Spleen (tissue), 11 donors: ENCODE results near the gene KDM2A. TPM values are rescaled to one million over a fixed set of nuclear protein-coding genes. Genes with fewer than 3 reads are reported as not detected.

ENCODE experiments used
- DNase-seq: peaks from one replicate; pipeline ENCODE4 v3.0.0-alpha.2; 2020
- H3K27ac ChIP-seq, 8 donors: fragments of 200-600 bp; sonication (generic) in 7 of 8; 1 replicate in 4 of 8; 2 replicates in 4 of 8; pipeline versions ENCODE4 v1.5.0 to v1.8.0; 2016 to 2021; ENCODE audit warnings: inconsistent platforms in 4 of 8, mild to moderate bottlenecking in 4 of 8, moderate library complexity in 1 of 8
- H3K27me3 ChIP-seq, 7 donors: fragments of 200-600 bp; sonication (generic) in 6 of 7; replicated peaks in 1 of 7; 1 replicate in 4 of 7; 2 replicates in 3 of 7; pipeline versions ENCODE4 v1.5.0 to v1.8.0; 2016 to 2021; ENCODE audit warnings: inconsistent platforms in 3 of 7, mild to moderate bottlenecking in 1 of 7
- H3K36me3 ChIP-seq, 6 donors: fragments of 200-600 bp; sonication (generic) in 5 of 6; 1 replicate in 4 of 6; 2 replicates in 2 of 6; pipeline versions ENCODE4 v1.5.0 to v1.8.0; 2016 to 2021; ENCODE audit warnings: inconsistent platforms in 2 of 6
- H3K4me1 ChIP-seq, 6 donors: fragments of 200-600 bp; sonication (generic) in 5 of 6; 1 replicate in 3 of 6; 2 replicates in 3 of 6; pipeline versions ENCODE4 v1.5.0 to v1.8.0; 2016 to 2021; ENCODE audit warnings: inconsistent platforms in 3 of 6
- H3K4me3 ChIP-seq, 8 donors: fragments of 200-600 bp; sonication (generic) in 7 of 8; 1 replicate in 4 of 8; 2 replicates in 4 of 8; pipeline versions ENCODE4 v1.5.0 to v1.8.0; 2016 to 2021; ENCODE audit warnings: inconsistent platforms in 4 of 8, mild to moderate bottlenecking in 4 of 8, moderate library complexity in 2 of 8
- H3K9me3 ChIP-seq, 8 donors: fragments of 200-600 bp; sonication (generic) in 7 of 8; 1 replicate in 4 of 8; 2 replicates in 4 of 8; pipeline versions ENCODE4 v1.5.0 to v1.8.0; 2016 to 2021; ENCODE audit warnings: inconsistent platforms in 4 of 8
- POLR2A ChIP-seq, 3 donors: fragments of 450-650 bp; IDR thresholded peaks; one replicate each; pipeline ENCODE4 v1.5.1; 2017; ENCODE audit warnings: antibody characterized with exemption in 3 of 3, mild to moderate bottlenecking in 1 of 3
- POLR2AphosphoS5 ChIP-seq, 3 donors: sonication (generic); formaldehyde crosslinking; IDR thresholded peaks; one replicate each; pipeline ENCODE4 v1.5.1; 2017; ENCODE audit warnings: antibody characterized with exemption in 3 of 3
- WGBS, 5 donors: extraction: QIAGEN DNeasy Blood & Tissue Kit in 3 of 5; methylation state at CpG; one replicate each; pipeline versions ENCODE4 v1.1.5 to v1.1.7; 2013 to 2018; 5-methylcytosine and 5-hydroxymethylcytosine counted together
- intact Hi-C: fragments of 100-400 bp; cut with DNase I; formaldehyde crosslinking; loops from one replicate; pipeline ENCODE4 v1.15.0; 2023; ENCODE audit warnings: low total_unique reads
- polyA plus RNA-seq, 3 donors: library from polyadenylated mRNA; stranded (reverse); fragments of 200-250 nt; gene quantifications; one replicate each; pipeline ENCODE4 v1.2.1, GENCODE V29; 2013
- total RNA-seq, 7 donors: library from RNA; depleted of rRNA in 3 of 7; stranded (reverse); fragments of >200 nt in 3 of 7; fragmentation: NEBNext Ultra II Directional in 4 of 7; extraction: Animal tissue kit (Norgen Biotek cat#: 25700) in 4 of 7; gene quantifications; one replicate each; pipeline versions ENCODE4 v1.1.0 to v1.2.1, GENCODE V29; 2016 to 2021
- TF ChIP-seq, protein P1 (sequence below), 11 experiments: fragments of 200-600 bp in 7 of 11; fragments of 450-650 bp in 4 of 11; sonication (generic) in 4 of 11; IDR thresholded peaks in 8 of 11; conservative IDR thresholded peaks in 3 of 11; 1 replicate in 7 of 11; 2 replicates in 4 of 11; pipeline versions ENCODE4 v1.4.0 to v1.8.0; 2016 to 2021; ENCODE audit warnings: antibody characterized with exemption in 11 of 11, inconsistent platforms in 4 of 11, mild to moderate bottlenecking in 1 of 11
- donor health status: healthy with polysubstance abuse.
- donor health status: DM: no; HTN: no; CAD: no; lungs with moderate emphysema.
- donor health status: DM: no; HTN: no; CAD: no.
- donor health status: Bipolar disorder and iron deficiency.
- donor health status: healthy.
- donor health status: DM: no; HTN: no; CAD: no.
- donor health status: DM: yes; HTN: yes; CAD: no.

Gene KDM2A
- total and polyA plus RNA-seq, 10 donors, result 18.5 to 149 (median 125) TPM

- DNase-seq, result no peak
- no peaks in the 10 kb centered on the region for H3K9me3 ChIP-seq
- peaks cover 15 to 94% (median 83%) of the 10 kb centered on the region in 6 donors for H3K36me3 ChIP-seq
- peak in 1 of 3 donors; percentile 31 for TF ChIP-seq POLR2AphosphoS5 (IDR thresholded peaks at IDR 0.05)
- TF ChIP-seq POLR2A (IDR thresholded peaks at IDR 0.05), result no peak
- intact Hi-C loops, result loop anchor here (10.0 kb wide), 1 partner anchor 131 kb away; no protein-coding TSS in a partner anchor
- H3K27me3 ChIP-seq, result no peaks in the 10 kb centered on the region
- H3K4me1 ChIP-seq, result peaks cover 0 to 81% (median 17%) of the 10 kb centered on the region in 6 donors
- WGBS, 5 donors, result 91 to 98% (median 93%) methylated on average over 14 of the region's 14 CpGs
- peak overlapping the region in 2 of 8 donors; percentile 51 to 64 for H3K27ac ChIP-seq
- no peak overlapping the region for H3K4me3 ChIP-seq
Measured at GRCh38 chr11:67253872-67254624, 135.0 kb downstream of the KDM2A start.

GRCh38 chr11:67254798-67255197 lies 135.7 kb downstream of the KDM2A start:
- intact Hi-C loops, result loop anchor here (10.0 kb wide), 1 partner anchor 130 kb away; no protein-coding TSS in a partner anchor
- Histone ChIP-seq H3K36me3 (peaks cover 15 to 86% (median 75%) of the 10 kb centered on the region in 6 donors), H3K27ac (no peak overlapping the region), H3K4me1 (peaks cover 0 to 80% (median 17%) of the 10 kb centered on the region in 6 donors), H3K4me3 (no peak overlapping the region), H3K27me3 (no peaks in the 10 kb centered on the region), H3K9me3 (no peaks in the 10 kb centered on the region)
- no peak for TF ChIP-seq POLR2A (IDR thresholded peaks at IDR 0.05)
- TF ChIP-seq, protein P1, sequence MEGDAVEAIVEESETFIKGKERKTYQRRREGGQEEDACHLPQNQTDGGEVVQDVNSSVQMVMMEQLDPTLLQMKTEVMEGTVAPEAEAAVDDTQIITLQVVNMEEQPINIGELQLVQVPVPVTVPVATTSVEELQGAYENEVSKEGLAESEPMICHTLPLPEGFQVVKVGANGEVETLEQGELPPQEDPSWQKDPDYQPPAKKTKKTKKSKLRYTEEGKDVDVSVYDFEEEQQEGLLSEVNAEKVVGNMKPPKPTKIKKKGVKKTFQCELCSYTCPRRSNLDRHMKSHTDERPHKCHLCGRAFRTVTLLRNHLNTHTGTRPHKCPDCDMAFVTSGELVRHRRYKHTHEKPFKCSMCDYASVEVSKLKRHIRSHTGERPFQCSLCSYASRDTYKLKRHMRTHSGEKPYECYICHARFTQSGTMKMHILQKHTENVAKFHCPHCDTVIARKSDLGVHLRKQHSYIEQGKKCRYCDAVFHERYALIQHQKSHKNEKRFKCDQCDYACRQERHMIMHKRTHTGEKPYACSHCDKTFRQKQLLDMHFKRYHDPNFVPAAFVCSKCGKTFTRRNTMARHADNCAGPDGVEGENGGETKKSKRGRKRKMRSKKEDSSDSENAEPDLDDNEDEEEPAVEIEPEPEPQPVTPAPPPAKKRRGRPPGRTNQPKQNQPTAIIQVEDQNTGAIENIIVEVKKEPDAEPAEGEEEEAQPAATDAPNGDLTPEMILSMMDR (IDR thresholded peaks at IDR 0.05 in 8 of 11, conservative IDR thresholded peaks at IDR 0.05 in 3 of 11), result no peak
- no peak for TF ChIP-seq POLR2AphosphoS5 (IDR thresholded peaks at IDR 0.05)
- WGBS, 5 donors, result 87 to 89% (median 88%) methylated on average over 15 of the region's 15 CpGs
- no peak for DNase-seq

GRCh38 chr11:67255353-67255752 lies 136.3 kb downstream of the KDM2A start:
- DNase-seq, result peak; percentile 58
- 92 to 97% (median 93%) methylated on average over 9 to 10 of the region's 10 CpGs for WGBS, 5 donors
- Histone ChIP-seq H3K9me3 (no peaks in the 10 kb centered on the region), H3K27ac (peak overlapping the region in 1 of 8 donors; percentile 4), H3K4me1 (peaks cover 0 to 80% (median 17%) of the 10 kb centered on the region in 6 donors), H3K36me3 (peaks cover 11 to 81% (median 70%) of the 10 kb centered on the region in 6 donors), H3K27me3 (no peaks in the 10 kb centered on the region), H3K4me3 (no peak overlapping the region)
- TF ChIP-seq, protein P1 (IDR thresholded peaks at IDR 0.05 in 8 of 11, conservative IDR thresholded peaks at IDR 0.05 in 3 of 11), result no peak
- peak in 2 of 3 donors; percentile 39 to 64 for TF ChIP-seq POLR2AphosphoS5 (IDR thresholded peaks at IDR 0.05)
- intact Hi-C loops, result loop anchor here (10.0 kb wide), 1 partner anchor 129 kb away; no protein-coding TSS in a partner anchor

- WGBS, 5 donors, result 86 to 97% (median 89%) methylated on average over 7 to 8 of the region's 8 CpGs
- Histone ChIP-seq H3K4me3 (no peak overlapping the region), H3K36me3 (peaks cover 11 to 75% (median 64%) of the 10 kb centered on the region in 6 donors), H3K27me3 (peaks cover 0 to 1% (median 0%) of the 10 kb centered on the region in 7 donors), H3K9me3 (no peaks in the 10 kb centered on the region), H3K27ac (peak overlapping the region in 1 of 8 donors; percentile 4), H3K4me1 (peaks cover 0 to 78% (median 16%) of the 10 kb centered on the region in 6 donors)
- intact Hi-C loops, result loop anchor here (10.0 kb wide), 1 partner anchor 129 kb away; no protein-coding TSS in a partner anchor
- DNase-seq, result no peak
- TF ChIP-seq POLR2AphosphoS5 (IDR thresholded peaks at IDR 0.05) (peak in 1 of 3 donors; percentile 49), POLR2A (IDR thresholded peaks at IDR 0.05) (no peak)
- TF ChIP-seq, protein P1 (IDR thresholded peaks at IDR 0.05 in 8 of 11, conservative IDR thresholded peaks at IDR 0.05 in 3 of 11), result no peak
Measured at GRCh38 chr11:67255864-67256263, 136.8 kb downstream of the KDM2A start.
